GM21381 (cell line): Measurements from ENCODE around the gene FREM1.

Experiments
- ATAC-seq: cut with Tn5 transposase; IDR thresholded peaks from one replicate; pipeline ENCODE4 v1.9.1; 2021; ENCODE audit warnings: mild to moderate bottlenecking, moderate library complexity; ENCODE audit not compliant: unreplicated experiment

Gene FREM1

DNA sequence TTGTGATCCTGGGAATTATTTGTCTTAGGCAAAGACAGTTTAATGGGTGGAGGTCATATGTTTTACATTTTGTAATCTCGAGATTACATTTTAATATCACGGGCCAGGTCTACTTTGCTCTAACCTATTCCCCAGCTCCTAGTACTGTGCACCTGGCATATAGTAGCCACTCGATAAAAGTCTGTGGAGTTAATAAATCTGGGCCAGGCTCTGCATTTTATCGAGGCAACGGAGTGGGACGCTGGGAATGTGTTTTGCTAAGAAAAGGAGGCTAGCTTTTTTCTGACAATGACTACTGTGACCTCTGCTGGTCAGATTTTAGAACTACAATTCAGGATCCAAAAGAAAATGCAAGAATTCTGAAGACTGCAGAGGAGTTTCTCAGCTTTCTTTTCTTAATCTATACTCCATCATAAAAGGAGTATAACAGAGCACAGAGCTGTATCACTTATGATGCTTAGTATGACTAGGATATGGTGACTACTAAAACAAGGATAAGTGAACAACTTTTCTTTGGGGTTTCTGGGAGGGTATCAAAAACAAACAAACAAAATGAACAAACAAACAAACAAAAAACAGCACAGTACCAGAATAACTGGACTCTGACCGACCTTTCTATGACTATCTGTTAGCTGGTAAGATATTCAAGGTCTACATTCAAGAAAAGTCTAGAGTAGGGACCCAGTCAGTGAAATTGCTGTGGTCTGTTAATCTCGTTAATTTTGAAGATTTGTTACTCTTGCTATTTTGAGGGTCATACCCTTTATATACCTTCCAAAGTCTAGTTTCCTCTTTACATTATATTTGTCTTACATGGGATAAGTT lies 141.6 kb downstream of the FREM1 start:
- no peak for ATAC-seq

- no peak for ATAC-seq
These were observed 143.9 kb downstream of the FREM1 start for GRCh38 chr9:14766299-14766698.

- no peak for ATAC-seq
These were observed 148.6 kb downstream of the FREM1 start for GRCh38 chr9:14761584-14761983.

DNA sequence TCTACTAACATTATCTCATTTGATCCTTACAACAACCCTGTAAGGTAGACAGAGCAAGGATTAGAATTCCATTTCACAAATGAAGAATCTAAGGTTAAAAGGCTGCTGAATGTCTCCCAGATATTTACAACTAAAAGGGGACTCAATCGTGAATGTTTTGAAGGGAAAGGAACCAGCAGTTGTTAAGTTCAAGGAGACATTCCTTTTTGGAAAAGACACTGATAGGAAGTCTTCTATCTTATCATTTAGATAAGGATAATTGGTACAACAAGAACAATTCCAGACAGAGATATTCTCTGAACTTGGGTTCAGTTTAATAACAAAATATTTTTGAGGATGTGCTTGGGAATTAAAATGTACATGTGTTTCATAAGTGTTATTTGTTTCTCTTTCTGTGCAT lies 150.2 kb downstream of the FREM1 start:
- no peak for ATAC-seq

DNA sequence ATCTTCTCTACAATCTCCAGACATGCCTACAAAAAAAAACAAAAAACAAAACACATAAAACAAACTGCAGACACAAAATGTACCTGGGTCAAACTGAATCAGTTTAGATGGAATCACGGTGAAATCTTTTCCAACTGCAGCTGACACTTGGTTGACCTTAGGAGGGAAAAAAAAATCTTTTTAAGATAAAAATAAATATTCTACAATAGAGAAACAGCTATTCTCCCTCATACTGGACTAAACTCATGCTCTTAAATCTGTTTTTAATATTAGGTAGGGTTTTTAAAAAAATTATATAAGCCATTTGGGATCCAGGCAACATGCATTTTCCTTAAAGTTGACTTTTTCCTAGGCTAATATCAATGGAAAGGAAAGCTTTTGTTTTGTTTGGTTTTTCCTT lies 153.9 kb downstream of the FREM1 start:
- ATAC-seq = no peak

- ATAC-seq = no peak
These were observed 157.4 kb downstream of the FREM1 start for GRCh38 chr9:14752871-14753270.

GRCh38 chr9:14752271-14752670 lies 158.0 kb downstream of the FREM1 start:
- ATAC-seq = no peak

GRCh38 chr9:14750821-14751220 lies 159.4 kb downstream of the FREM1 start:
- ATAC-seq = no peak

- no peak for ATAC-seq
These were observed 160.5 kb downstream of the FREM1 start for GRCh38 chr9:14749741-14750211.

DNA sequence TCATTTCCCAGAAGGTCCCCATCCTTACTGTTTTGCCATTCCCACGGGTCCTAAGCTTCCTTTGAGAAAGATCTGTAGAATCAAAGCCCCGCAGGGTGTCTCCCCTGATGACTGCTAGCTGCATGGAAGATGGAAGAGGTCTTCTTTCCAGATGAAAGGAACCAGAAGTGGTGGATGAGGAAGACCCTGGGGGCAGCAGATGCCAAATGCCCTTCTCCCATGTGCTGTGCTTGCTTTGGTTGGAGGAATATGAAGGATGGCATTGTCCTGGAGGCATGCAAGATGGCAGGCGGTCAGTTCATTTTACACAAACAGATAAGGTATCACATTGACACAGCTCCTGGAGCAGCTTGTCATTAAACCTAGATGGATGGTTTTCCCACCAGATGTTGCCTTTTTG lies 161.9 kb downstream of the FREM1 start:
- ATAC-seq = no peak

DNA sequence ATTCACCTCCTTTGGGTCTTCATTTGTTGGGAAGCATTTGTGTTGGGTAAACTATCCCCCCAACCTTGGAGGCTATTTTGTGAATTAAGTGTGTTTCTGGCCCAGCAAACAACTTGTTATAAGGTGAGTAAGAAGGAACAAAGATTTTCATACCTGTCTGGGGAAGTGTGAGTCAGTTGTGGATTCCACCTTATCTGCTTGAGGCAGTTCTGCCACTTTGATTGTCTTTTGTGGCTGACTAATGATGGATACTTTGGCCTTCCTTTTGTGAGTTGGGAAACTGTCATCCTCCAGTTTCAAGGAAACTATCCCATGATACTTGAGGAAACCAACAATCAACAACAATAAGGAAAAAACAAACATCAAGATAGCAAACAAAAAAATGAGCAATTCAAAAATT lies 163.1 kb downstream of the FREM1 start:
- ATAC-seq = no peak

- no peak for ATAC-seq
These were observed 163.6 kb downstream of the FREM1 start for GRCh38 chr9:14746626-14747025.

- ATAC-seq = no peak
These were observed 165.5 kb downstream of the FREM1 start for GRCh38 chr9:14744768-14745167.

DNA sequence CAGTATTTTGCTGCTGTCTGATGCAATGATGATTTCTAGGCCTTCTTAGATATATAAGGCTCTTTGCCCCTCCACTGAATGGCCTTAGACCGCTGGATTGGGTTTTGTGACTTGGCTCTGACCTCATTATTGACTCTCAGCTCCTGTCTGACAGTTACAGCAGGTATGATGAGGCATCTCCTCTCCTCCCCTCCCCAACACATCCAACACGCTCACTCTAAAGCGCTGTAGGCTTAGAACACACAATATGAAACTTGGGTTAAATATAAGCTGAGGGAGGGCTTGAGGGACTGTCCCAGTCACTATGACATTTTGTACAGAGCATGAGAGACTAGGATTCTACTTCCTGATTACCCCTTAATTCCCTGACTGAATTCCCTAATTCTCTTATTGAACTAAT lies 168.9 kb downstream of the FREM1 start:
- no peak for ATAC-seq

- no peak for ATAC-seq
These were observed 177.1 kb downstream of the FREM1 start for GRCh38 chr9:14733133-14733532.

- ATAC-seq = no peak
These were observed 178.8 kb downstream of the FREM1 start for GRCh38 chr9:14731294-14731981.

- ATAC-seq = no peak
These were observed 179.7 kb downstream of the FREM1 start for GRCh38 chr9:14730461-14730898.

DNA sequence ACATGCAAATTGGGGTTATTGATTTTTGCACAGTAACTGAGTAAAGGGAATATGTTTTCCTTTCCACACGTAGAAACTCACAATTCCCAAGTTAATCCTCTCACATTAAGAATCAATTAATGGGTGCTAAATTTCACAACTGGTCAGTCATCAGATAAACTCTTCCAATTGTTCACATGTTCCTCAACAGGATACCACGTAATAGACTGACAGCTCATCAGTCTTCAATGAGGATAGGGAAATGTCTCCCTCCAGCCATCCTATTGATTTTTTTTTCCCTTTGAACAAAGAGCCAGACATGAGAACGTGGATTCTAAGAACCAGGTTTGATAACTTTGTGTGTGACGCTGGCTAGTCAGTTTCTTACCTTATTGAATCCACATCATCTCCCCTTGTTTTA lies 186.9 kb downstream of the FREM1 start:
- no peak for ATAC-seq

GRCh38 chr9:14722391-14723035 lies 187.7 kb downstream of the FREM1 start, which contains the start of gene CER1:
Gene CER1, minus strand, starts transcription at chr9:14722733. Its CDS starts 61 bp downstream, at chr9:14722672.
- ATAC-seq = no peak

DNA sequence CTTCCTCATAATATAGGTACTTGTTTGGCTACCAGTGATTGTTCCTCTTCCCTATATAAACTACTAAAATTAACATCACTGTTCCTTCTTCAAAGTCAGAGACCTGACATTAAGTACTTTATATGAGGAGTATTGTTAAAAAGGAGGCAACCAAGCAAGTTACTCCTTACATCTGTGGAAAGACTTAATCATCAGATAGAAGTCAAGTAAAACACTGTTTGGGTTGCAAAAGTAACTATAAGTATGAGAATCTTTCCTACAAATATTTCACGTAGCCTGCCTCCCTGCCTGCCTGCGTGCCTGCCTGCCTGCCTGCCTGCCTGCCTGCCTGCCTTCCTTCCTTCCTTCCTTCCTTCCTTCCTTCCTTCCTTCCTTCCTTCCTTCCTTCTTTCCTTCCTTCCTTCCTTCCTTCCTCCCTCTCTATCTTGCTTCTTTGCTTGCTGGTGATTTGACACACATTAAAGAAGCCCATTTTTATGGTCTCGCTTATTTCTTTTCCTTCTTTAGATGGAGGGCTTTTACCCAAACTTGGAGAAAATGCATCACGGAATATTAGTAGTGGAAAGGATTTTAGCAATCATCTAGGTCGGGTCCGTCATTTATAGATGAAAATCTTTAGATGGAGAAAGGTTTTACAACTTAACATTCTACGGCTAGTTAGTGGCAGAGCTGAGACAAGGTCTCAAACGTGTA lies 190.9 kb downstream of the FREM1 start:
- no peak for ATAC-seq

DNA sequence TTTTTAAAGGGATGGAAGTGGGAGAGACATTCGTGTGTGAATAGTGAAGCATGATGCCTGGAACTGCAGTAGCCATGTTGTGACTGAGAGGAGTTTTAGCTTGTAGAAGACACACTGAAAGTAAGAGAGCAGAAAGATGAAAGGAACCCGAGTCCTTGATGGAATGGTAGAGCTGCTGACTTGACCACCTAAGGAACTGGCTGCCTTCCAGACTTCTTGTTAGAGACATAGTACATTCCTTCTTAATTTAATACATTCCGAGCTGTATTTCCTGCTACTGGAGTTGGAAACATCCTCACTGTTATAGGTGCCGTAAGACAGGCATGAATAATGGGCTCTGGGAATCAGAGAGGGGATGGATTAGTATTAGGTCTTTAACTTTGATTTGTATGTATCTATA lies 195.1 kb downstream of the FREM1 start:
- no peak for ATAC-seq
